Measurements from ENCODE around the gene CYB561D1.

The CYB561D1 gene

DNA sequence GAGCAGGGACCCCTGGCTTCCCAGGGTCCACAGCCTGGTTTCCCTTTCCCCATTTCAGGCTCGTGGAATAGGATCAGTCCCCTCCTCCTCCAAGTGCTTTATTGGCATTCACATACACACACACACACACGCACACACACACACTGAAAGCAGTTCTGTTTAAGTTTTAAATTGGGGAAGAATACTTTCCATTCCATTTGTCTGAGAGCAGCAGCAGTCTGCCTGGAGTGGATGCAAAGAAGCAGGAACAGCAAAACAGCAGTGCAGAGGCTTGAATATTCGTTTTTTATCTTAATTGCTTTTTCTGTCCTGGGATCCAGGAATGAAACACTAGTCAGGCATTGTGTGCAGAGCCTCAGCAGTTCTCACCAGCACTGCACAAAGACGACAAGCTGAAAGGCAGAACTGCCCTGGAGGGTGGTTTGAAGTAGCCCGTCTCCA lies 7.1 kb downstream of the CYB561D1 start:
- DNase-seq (ENCODE audit: low read depth in 2 of 2), result no peak

DNA sequence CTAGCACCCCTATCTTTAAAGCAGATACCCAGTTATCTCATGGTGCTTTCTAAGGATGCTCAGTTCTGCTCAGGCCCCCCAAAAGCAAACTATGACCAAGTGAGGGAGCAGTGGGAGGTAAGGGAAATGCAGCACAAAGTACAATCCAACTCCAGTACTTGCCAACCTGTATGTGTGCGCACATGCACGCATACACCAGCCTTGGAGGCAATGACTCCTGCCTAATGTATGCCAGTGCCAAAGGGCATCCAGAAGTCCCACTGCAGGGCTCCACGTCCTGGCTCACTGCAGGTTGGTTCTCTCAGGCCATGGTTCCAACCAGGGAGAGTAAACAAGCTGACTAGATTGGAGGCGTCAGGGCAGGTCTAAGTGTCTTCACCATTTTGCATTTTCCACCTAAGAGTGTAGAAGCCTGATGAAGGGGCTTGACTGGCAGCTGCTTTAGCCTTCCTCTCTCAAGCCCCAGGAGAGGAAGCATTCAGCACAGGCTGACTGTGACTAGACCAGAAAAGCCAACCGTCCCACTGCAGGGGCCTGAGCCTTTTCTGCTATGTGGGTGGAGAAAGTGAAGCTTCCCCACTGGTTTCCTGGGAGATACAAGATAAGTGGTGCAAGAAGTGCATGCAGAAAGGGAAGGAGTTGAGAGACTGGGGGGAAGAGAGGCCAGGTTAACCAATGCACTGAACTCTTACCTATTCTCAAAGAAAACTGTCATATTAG lies 7.9 kb downstream of the CYB561D1 start:
- DNase-seq (ENCODE audit: low read depth in 2 of 2), result no peak

DNA sequence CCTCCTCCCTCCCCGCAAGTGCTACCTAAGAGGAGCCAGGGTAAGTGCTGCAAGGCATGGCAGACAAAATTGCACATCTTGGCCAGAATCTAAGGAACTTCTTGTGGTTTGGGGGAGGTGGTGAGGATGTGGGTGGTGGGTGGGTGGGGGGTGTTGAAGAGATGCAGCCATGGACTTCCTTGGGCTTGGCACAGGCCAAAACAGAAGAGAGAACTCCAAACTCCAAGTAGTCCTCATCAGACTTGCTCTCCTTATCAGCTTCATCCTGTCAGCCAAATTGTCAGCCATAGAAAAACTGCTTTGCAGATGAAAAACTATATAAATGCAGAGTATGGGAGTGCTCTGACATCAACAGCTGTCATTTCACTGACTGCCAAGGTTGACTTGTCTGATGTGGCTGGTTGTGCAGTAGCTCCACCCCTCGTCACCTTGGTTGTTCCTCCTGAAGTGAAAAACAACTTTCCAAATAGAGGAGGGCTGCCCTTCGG lies 8.5 kb downstream of the CYB561D1 start:
- DNase-seq (ENCODE audit: low read depth in 2 of 2), result no peak

DNA sequence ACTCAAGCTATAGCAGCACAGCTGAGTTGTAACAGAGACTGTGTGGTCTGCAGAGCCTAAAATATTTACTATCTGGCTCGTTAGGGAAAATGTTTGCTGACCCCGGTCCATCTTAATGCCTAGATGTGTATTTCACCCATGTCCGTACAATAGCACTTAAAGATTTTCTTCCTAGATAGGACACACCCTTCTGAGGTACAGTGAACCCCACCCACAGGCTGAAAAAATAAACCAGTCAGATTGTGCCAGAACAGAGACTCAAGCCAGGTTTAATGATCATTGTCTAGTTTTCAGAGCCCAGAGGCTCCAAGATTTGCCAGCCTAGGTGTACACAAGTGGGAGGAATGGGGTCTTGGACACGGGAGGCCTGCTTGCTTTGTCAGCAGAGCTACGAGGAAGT lies 10.0 kb downstream of the CYB561D1 start:
- no peak for DNase-seq (ENCODE audit: low read depth in 2 of 2)

DNA sequence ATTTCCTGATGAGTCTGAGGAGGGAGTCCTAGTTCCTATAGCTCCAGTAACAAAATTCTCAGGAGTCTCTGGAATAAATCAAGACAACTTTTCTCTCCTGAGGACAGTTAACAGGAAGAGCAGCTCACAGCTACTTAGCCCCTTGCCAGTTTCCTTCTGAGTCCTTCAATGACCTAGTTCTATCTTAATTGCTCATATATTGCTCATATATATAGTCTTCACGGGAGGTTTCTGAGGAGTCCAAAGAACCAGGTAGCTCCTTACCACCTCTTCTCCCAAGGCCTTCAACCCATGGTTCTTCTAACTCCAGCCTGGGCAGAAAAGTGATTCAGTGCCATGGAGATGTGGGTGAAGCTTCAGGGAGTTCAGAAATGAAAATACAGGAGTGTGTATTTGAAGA lies 11.1 kb downstream of the CYB561D1 start:
- DNase-seq (ENCODE audit: low read depth in 2 of 2), result no peak

DNA sequence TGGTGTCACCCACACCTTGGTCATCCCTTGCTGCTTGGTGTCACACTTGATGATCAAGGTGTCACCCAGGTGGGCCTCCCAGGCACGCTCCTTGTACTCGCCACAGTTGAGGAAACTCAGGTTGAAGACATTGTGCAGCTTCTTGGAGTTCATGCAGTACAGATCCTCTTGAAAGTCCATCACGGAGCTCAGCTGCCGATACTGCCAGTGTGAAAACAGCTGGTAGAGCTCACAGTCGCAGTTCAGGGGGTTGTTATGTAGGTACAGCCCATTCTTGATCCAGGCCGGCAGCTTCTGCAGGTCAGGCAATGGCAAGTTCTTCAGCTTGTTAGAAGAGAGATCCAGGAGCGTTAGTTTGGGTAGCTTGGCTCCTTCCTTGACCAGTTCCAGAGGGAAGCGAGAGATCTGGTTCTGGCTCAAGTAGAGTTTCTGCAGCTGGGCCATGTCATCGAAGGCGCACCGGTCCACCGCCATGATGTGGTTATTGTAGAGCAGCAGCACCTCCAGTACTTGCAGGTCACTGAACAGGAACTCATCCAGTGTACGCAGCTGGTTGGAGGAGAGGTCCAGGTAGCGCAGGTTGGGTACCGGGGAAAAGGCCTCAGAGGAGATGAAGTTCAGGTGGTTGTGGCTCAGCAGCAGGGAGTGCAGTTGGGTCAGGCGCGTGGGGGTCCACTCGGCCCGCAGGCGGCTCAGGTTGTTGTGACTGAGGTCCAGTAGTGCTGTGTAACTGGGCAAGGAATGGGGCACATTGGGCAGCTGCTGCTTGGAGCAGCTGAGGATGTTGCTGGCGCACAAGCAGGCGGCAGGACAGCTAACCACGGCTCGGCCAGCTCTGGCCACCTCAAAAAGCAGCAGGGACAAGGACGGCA lies 14.3 kb downstream of the CYB561D1 start:
- no peak for DNase-seq (ENCODE audit: low read depth in 2 of 2)

DNA sequence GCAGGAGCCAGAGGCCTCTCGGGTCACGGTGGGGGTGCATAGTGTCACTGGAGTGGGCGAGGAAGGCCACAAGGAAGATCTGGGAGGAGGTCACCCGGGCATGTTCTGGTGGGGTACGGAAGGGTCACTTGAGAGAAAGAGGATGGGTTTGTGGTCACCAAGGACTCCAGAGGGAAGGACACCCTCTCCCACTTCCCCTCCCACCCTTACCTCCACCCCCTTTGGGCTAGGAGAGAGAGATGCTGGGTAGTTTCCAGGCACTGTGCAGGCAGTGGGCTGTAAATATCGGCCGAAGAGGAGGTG lies 14.9 kb downstream of the CYB561D1 start:
- no peak for DNase-seq (ENCODE audit: low read depth in 2 of 2)

DNA sequence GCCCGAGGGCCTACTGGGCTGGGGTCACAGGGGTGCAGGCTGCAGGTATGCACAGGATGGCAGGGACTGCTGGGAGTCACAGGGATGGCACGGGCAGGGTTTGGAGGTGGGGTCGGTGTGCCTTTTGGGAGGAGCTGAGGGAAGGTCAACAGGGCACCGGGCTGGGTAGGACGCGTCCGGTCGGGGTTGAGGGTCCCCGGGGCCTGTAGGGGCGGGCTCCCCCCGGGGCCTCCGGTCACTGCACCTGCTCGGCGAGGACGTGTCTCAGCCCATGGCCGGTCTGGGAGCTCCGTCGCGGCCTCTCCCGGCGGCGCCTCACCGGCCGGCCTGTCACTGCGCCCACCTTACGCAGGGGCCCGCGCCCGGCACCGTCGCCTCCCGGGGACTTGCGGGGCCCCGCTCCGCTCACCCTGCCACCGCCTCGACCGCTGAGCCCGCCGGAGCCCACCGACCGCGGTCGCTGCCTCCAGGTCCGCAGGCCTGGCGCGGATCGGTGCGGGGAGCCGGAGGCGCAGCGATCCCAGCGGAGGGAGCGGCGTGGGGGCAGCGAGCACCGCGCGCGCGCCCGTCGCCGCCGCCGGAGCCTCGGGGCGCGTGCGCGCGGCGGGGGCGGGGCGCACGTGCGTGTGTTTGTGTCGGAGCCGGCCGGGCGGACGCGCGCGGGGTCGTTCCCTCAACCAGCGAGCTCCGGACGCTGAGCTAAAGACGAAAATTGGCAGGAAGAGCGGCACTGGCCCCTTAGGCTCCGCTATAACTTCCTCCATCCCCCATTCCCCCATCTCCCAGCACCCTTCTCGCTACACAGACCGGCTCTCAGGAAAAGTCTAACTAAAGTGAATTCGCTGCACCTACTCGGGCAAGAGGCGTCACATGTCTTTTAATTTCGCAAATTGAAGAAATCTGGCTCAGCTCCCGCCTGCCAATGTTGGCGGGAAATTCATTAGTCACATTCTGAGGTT lies 15.6 kb downstream of the CYB561D1 start, which contains the start of gene AMIGO1:
TSS of gene AMIGO1 (minus strand) at position 552 of the 959 bp plus-strand sequence. CDS start 815 bp downstream, outside the sequence.
- peak in 1 of 2 donors; percentile 49 for DNase-seq (ENCODE audit: low read depth in 2 of 2)

DNA sequence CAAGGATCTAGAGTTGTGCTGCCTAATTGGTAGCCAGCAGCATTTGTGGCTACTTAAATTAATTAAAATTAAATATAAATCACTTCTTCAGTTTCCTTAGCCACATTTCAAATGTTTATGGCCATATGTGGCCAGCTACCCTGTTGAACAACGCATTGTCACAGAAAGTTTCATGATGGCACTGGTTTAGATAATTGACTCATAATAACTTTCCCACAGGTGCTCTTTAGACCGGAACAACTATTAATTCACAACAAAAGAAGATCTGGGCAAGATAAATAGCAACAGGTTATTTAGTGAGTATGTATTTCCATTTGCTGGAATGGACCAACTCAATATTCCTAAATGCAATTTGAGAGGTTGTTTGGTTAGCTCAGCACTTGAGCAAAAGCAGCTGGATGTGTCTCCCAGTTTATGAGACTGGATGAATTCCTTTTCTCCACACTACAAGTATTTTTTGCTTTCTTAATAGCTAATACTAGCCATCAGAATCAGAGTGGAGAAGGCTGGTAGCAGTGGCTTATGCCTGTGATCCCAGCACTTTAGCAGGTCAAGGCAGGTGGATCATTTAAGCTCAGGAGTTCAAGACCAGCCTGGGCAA lies 19.3 kb downstream of the CYB561D1 start:
- no peak for DNase-seq (ENCODE audit: low read depth in 2 of 2)

DNA sequence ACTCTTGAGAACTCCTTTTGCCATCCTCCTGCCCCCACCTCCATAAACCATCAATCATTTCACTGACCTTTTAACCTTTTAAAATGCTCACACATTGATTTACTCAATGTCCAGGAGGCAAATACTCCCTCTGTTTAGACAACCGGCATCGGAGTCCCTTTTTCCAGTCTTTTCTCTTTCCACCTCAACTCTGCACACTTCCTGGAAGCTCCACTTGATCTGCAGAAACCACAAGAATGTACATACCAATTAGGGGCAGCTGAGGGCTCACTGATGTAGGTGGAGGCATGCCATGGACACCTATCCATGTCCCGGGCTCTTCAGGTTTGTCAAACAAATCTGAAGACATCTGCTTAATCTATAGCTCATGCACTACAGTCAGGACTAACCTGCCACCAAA lies 21.0 kb downstream of the CYB561D1 start:
- DNase-seq (ENCODE audit: low read depth in 2 of 2), result no peak

DNA sequence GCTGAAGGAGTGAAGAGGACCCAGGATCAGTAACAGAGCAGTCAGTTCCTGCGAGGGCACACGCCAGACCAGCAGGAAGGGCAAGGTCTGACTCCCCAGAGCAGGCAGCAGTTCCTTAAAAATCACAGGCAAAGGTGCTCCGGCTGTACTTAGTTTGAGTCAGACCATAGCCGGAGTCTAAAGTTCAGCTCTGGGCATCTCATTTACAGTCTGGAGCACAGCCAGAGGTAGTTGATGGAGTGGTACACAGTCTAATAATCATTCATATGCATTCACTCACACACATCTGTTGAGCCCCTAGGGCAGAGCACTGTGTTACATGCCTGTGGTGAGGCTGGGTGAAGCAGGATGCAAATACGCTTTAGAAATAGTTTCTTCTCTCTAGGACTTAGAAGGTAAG lies 23.0 kb downstream of the CYB561D1 start:
- no peak for DNase-seq (ENCODE audit: low read depth in 2 of 2)

DNA sequence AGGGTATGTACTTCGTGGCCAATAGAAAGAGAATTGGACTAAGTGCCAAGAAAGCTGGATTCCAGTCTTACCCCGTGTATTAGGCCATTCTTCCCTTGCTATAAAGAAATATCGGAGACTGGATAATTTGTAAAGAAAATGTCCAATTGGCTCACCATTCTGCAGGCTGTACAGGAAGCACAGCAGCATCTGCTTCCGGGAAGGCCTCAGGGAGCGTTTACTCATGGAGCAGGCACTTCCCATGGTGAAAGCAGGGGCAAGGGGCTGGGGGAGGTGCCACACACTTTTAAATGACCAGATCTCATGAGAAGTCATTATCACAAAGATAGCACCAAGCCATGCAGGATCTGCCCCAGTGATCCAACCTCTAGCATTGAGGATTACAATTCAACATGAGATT lies 23.4 kb downstream of the CYB561D1 start:
- DNase-seq (ENCODE audit: low read depth in 2 of 2), result no peak

DNA sequence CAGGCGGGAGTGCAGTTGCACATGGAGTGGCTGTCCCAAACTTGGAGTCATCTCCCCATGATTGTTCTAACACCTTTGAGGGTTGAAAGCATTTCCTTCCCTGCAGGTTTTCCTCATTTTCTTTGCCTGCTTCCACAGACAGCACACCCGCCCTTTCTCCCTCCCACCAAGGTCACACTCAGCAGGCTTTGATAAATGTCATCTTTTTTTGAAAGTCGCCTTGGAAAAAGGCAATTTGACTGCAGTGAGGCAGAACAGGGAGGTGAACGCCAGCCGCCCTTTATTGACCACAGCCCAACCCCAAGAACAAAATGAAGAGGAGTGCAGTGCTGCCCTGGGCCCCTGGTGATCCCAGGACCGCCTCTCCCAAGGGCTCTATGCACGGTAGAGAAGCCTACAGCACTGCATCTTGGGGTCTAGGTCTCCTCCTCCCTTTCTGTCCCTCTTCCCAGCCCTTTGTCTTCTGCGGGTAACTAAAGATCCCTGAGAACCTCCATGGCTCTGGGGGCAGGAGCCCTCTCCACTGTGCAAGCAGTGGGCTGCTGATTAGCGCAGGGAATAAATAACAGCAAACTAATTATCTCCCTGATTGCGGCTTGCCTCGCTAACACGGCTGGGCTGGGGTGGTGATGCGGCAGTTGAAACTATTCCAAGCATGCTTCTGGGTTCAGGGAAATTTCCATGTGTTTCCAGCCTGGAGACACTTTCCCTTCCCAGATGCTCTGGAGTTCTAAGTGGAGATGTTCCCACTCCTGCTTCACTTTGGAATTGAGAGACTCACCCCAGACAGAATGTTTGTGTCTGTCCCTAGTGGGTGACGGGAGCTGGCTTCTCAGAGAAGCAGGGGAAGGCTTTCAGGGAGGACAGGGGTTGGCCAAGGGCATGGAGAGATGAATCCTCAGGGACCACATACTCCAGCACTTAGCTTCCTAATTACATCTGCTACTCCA lies 27.4 kb downstream of the CYB561D1 start:
- DNase-seq (ENCODE audit: low read depth in 2 of 2), result no peak

DNA sequence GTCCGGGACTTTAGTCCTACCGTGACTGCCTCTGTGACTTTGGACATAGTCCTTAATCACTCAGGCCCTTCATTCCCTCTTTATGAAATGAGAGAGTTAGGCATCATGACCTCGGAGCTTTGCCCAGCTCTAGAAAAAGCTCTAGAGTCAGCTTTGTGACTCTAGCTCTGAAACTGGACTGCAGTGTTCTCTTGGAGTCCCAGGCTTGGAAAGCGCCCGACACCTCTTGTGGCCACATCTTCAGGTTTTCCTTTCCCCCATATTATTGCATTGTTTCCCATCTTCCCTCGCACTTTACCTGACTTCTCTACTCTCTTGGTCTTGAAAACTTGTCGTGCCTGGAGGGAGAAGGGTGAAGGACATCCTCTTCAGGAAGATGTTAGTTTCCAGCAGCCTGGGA lies 28.1 kb downstream of the CYB561D1 start:
- no peak for DNase-seq (ENCODE audit: low read depth in 2 of 2)

DNA sequence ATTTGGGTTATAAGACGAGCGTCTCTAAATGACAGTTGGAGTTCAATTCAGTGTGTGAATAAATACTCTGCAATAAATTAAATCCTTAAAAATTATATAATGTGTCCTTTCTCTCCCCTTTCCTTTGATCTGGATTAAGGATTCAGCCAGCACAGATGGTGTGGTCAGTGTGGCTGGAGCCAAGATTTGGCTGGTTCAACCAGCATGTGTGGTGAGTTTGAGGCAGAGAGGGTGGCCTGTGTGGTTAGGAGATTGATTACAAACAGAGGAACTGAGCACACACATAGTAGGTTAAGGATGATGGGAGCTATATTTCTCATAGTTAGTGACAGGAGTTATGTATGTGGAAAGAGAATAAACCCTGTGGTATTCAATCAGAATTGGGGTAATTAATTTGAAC lies 29.8 kb downstream of the CYB561D1 start:
- DNase-seq (ENCODE audit: low read depth in 2 of 2), result no peak

DNA sequence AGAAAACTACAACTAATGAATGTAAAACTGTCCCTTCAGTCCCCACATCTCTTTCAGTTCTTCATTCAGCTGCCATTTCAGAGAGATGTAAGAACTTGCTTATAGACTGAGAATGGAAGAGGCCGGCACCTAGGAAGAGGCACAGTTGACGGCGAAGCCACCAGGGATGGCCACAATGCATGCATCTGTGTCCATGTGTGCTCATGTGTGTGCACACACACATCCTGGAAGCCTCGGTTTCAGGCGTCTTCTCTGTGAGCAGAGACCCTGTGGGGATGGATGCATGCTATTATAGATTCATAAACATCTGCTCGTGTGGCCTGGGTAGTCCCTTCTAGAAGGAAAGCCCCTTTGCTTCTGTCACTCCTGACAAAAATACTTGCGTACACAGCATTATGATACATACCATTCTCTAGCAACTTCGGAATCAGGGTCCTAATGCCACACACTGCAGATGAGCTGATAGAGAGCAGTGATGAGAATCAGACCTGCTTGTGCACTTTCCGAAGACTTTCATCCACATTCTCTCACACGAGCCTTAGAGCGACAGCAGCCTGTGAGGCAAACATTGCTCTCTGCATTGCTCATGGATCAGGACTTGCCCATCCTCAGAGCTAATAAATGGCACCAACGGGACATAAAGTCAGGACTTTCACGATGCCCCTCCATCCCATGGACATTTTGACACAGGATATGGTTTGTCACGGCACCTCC lies 33.4 kb downstream of the CYB561D1 start:
- no peak for DNase-seq (ENCODE audit: low read depth in 2 of 2)

DNA sequence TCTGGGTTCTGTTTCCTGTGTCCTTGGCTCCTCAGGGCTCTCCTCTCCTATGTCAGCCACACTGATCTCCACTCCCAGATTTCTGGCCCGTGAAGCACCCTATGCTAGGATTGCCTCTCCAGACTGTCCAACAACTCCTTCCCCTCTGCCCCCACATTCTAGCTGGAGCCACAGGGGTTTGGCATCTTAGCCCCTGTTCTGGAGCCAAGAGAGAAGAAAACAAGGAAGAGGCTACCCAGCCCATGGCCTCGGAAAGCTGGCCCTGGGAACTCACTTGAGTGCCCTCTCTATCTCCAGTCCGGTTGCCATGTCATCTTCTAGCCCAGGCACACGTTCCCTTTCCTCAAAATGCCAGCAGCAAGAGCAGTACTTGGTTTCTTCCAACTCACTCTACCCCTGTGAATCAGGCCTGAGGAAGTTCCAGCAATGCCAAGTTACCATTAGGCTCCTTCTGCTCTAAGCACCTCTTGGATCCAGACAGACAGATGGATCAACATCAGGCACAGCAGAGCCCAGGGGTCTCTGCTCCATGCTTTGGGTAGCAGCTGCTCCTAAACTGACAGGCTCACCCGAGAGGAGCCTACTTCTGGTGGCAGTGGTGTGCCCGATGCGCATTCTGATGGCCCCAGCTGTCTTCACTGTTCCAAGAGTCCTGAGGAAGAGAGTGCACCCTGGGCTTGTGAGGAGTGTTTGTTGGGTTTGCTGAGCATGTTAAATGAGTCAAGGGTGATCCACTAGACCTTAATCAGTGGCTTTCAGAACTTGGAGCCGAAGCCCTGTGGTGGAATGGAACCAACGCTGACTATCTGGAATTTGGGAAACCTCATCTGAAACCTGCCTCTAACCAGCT lies 34.2 kb downstream of the CYB561D1 start:
- DNase-seq (ENCODE audit: low read depth in 2 of 2), result no peak

DNA sequence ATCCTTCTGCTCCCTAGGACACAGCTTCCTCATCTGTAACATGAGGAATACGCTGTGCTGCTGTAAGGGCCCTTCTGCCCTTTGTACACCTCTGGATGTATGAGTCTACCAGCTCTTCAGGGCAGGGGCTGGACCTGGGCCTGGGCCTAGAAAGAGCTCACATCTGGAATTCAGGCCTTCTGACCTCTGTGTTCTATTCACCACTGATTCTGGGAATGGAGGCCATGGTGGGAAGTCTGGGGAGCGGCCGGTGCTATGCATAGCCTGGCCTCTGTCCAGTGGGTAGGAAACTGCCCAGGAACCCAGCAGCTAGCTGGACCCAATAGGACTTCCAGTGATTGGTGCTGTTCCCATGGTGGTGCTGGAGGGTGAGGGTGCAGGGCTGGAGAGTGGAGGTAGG lies 34.8 kb downstream of the CYB561D1 start:
- no peak for DNase-seq (ENCODE audit: low read depth in 2 of 2)
